Liver (tissue), 3 donors: ENCODE results near the gene AGMAT.

Experiments used
- CTCF ChIP-seq: fragments of 150-350 bp; IDR thresholded peaks from 2 replicates; pipeline ENCODE4 v1.5.1; 2017; ENCODE audit warnings: improper control_type of control experiment, low read depth, low read length; ENCODE audit not compliant: missing input control
- TAF1 ChIP-seq: conservative IDR thresholded peaks from 2 replicates; pipeline ENCODE4 v1.6.1; 2016; ENCODE audit warnings: antibody characterized with exemption, mild to moderate bottlenecking
- donor health status: healthy.
- donor health status: healthy.

- TF ChIP-seq CTCF: no peak
- no peak for TF ChIP-seq TAF1
These were observed 60.4 kb downstream of the AGMAT start for GRCh38 chr1:15524283-15525049.
